Hair follicular keratinocyte (primary cell): ENCODE data around the gene KLRF1. TPM values are rescaled to one million over a fixed set of nuclear protein-coding genes. Genes with fewer than 3 reads are reported as not detected.

Experiments
- total RNA-seq: library from RNA; depleted of rRNA; stranded (reverse); fragments of >200 nt; gene quantifications from 2 replicates; pipeline ENCODE4 v1.2.3, GENCODE V29; 2015

Gene KLRF1
- total RNA-seq = 2.0 TPM in 1 of 2 replicates, not detected in the other

DNA sequence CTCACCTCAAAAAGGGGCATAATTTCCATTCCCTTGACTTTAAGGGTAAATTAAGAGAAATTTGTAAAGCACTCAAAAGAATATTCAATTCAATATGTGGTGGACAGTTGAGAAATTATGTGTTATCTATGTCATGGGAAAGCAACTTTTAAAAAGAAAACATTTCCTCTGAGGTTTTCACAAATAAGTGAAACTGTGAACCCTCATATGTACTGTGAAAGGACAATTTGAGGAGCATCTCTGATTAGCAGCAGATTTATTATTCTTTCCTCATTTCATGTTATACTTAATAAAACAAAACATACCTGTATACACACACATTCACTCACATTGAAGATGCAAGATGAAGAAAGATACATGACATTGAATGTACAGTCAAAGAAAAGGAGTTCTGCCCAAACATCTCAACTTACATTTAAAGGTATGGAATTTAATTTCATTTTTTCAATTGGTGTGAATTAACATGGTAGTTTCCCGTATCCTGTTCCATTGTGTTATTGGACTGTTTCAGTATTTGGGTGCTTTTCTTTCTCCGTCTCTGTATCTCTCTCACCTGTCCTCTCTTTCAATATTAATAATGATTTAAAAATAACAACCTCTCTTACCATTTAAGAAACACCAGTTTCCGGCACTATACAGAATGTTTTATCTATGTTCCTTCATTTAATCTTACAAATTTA, at the start of gene KLRF1:
Gene KLRF1, plus strand, starts transcription at position 273 of the 680 bp plus-strand sequence. Its CDS starts 64 bp downstream, at position 337.

GRCh38 chr12:9869307-9870161, 42.3 kb downstream of the KLRF1 start, which contains the start of gene CLEC2B:
Gene CLEC2B (minus strand): TSS chr12:9869354.

GRCh38 chr12:9881246-9881645, 54.0 kb downstream of the KLRF1 start, which contains the start of gene KLRF2:
Gene KLRF2 (plus strand): TSS chr12:9881489. CDS start chr12:9881596, 107 bp downstream.

Other genes starting within 250 kb of the KLRF1 start
- gene KLRB1, start 219.6 kb upstream of the KLRF1 start, total RNA-seq = not detected in 2 replicates
- gene CLEC2D, start 157.8 kb upstream of the KLRF1 start, total RNA-seq = 0.19 and 2.4 TPM in 2 replicates
- gene CLECL1, start 94.4 kb upstream of the KLRF1 start, total RNA-seq = not detected in 2 replicates
- gene CD69, start 66.6 kb upstream of the KLRF1 start, total RNA-seq = not detected in 2 replicates
- 0.08 and 1.6 TPM in 2 replicates for gene CLEC2B, start 41.9 kb downstream of the KLRF1 start, total RNA-seq
- gene KLRF2, start 54.0 kb downstream of the KLRF1 start, total RNA-seq = not detected in 2 replicates
- gene CLEC2A, start 104.9 kb downstream of the KLRF1 start, total RNA-seq = not detected in 2 replicates
- gene CLEC12A, start 143.9 kb downstream of the KLRF1 start, total RNA-seq = not detected in 2 replicates
- gene CLEC1B, start 171.6 kb downstream of the KLRF1 start, total RNA-seq = not detected in 2 replicates
- gene CLEC12B, start 183.1 kb downstream of the KLRF1 start, total RNA-seq = not detected in 2 replicates
- gene CLEC9A, start 203.2 kb downstream of the KLRF1 start, total RNA-seq = not detected in 2 replicates